NK-92 treated with Interleukin-12 subunit alpha and Interleukin-12 subunit beta, amount 100 ng/mL, for 24 hours (cell line): ENCODE data around the gene COL27A1.

ENCODE experiments used
- DNase-seq: peaks from one replicate; lab custom pipeline; 2025; lab: John Stamatoyannopoulos, UW

COL27A1 gene

DNA sequence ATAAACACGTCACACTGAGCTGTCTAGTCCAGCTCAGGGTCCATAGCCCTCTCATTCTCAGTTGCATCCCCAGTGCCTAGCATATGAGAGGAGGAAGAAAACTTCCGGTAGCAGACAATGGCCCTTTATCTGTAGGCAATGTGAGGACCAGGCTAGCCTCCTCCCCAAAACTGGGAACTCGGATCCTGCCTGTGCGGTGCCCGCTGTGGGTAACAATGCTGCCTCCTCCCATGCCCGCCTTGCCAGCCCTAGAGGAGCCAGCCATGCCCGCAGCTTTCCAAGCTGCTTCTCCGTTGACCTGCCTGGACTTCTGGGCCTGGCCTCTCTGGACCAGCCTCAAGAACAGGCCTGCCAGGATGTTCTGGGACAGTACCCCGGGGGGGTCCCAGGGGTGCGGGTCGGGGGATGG, 93.0 kb downstream of the COL27A1 start:
- DNase-seq = no peak

GRCh38 chr9:114249424-114250234, 94.3 kb downstream of the COL27A1 start:
- no peak for DNase-seq

DNA sequence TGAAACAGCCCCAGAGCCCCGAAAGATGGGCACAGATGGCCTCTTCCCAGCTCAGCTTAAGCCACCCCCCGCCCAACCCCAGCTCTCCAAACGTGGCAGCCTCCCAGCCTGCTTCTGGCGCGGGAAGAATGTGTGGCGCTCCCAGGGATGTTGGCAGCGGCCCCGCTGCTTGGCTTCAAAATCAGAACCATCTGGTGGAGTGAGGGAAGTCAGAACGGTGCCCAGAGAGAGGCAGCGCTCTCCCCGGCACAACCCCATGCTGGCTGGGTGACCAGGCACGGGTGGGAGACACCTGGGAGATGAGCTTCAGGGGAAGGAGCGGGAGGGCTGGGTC, 94.9 kb downstream of the COL27A1 start:
- no peak for DNase-seq

DNA sequence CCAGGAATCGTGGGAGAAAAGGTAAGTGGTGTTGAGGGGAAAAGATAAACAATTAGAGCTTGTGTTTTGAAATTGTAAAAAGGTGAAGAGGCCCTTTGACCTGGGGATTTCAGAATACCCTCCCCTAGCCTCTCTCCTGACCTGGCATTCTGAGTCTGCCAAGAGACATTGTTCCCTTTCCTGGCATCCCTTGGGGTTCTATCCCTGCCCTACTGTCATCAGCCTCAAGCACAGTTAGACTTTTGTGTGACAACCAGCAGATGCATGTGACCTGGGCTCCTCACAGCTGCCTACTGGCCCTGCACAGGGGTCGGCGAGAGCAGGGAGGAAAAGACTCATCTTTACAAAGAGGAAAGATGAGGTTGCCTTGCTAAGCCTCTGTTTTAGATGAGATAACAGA, 95.3 kb downstream of the COL27A1 start:
- DNase-seq = no peak

DNA sequence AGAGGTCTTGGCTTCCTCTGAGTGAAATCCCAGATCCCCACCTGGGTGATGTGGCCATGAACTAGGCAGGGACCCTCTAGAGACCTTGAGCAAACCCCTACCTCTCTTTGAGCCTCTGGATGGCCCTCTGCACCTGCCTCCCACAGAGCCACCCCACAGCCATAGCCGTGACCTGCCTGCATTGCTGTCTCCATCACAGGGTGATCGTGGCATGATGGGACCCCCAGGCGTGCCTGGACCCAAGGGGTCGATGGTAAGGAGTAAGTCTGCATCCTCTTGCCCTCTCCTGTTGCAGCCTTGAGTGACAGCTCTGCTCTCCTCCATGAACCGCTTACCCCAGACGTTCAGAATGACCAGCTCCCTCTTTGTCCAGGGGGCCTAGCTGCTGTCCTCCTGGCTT, 97.1 kb downstream of the COL27A1 start:
- no peak for DNase-seq

DNA sequence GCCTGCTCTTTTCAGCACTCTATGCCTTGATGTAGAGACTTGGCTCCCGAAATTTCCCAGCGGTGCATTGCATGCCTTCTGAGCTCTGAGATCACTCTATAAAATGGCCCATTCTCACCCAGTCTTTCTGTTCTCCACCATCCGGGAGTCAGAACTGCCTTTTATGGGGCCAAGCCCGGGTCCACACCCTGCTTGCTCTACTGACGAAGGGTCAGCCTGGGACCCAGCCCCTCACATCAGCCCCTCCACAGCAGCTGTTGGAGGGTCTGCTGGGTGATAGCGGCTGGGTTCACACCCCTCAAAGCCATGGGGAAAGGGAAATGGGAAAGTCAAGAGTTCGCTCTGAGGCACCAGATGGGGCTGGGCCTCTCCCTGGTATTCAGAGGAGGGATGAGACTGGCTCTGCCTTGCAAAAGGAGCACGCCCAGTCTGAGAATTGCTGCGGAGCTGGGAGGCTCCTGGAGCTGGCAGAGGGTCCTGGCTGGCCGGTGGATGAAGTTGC, 101.5 kb downstream of the COL27A1 start:
- DNase-seq = no peak

GRCh38 chr9:114258218-114258617, 102.9 kb downstream of the COL27A1 start:
- no peak for DNase-seq

- DNase-seq = no peak
Observed at GRCh38 chr9:114258866-114259797, 103.8 kb downstream of the COL27A1 start.

DNA sequence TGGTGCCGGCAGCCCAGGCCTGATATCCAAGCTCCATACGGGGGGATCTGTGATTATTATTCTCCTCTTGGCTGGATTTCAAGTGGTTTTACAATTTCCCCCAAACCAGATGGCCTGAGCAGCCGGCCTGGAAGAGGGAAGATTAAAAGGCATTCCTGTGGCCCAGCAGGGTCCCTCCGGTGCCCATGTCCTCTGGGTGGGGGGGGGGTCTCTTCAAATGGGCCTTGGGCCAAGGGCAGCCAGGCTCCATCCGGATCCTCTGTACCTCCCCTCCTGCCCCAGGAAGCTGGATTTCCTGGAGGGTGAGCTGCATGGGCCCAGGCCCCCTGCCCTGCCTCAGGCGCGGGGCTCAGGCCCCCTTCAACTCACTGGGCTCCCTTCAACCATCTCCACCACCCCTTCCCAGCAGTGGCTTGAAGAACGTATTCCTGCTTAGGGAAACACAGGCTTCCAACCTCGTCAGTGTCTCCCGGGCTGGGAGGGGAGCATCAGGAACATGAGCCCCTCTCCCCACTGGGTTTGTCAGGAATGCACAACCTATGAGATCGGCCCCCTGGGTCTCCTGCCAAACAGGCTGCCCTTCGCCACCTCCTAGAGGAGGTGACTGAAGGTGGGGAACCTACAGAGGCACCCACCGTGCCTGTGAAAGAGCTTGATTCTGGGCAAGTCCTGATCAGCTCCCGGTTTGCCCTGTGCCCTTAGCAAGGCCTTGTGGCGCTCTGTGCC, 104.6 kb downstream of the COL27A1 start:
- DNase-seq = no peak

DNA sequence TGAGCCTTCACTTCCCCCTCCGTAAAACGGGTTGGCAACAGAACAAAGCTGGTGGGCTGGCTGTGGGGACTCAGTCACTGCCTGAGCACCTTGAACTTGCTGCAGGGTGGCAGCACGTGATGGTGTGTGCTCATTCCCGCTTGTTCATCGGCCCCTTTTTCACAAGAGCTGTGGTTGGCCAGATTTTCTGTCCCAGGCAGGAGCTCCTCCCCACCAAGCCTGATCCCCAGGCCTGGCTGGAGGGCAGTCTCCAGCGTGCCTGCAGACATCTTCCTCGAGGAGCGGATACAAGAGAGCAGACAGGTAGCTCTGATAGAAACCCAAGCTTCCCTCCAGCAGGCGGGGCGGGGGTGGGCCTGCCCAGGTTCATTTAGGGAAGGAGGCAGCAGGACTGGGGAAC, 105.7 kb downstream of the COL27A1 start:
- DNase-seq = no peak

GRCh38 chr9:114261987-114262386, 106.7 kb downstream of the COL27A1 start:
- DNase-seq = no peak

DNA sequence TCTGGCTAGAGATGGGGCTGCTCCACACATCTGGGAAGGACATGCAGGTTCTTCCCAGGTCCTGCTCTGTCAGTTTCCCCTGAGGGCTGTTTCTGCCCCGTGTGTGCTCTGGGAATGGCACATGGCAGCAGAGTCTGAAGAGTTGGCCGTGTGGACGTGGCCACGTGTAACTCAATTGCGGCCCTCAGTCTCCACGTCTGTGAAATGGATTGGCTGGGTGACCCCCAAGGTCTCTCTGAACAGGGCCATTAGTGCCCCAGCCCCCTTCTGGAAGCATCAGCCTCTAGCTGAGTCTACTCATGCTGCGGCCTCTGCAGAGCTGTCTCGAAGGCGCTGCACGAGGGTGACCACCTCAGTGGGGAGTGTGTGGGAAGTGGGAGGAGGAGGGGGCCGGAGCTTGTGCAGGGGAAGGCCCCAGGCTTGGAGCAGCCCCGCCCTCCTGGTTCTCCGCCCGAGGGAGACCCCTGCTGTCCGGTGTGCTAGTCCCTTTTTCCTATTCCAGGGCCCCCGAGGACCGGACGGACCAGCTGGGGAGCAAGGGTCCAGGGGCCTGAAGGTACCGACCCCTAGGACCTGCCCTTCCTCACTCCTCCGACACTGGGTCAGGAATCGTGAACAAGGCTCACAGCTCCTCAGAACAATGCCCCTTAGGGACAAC, 108.6 kb downstream of the COL27A1 start:
- DNase-seq = no peak

DNA sequence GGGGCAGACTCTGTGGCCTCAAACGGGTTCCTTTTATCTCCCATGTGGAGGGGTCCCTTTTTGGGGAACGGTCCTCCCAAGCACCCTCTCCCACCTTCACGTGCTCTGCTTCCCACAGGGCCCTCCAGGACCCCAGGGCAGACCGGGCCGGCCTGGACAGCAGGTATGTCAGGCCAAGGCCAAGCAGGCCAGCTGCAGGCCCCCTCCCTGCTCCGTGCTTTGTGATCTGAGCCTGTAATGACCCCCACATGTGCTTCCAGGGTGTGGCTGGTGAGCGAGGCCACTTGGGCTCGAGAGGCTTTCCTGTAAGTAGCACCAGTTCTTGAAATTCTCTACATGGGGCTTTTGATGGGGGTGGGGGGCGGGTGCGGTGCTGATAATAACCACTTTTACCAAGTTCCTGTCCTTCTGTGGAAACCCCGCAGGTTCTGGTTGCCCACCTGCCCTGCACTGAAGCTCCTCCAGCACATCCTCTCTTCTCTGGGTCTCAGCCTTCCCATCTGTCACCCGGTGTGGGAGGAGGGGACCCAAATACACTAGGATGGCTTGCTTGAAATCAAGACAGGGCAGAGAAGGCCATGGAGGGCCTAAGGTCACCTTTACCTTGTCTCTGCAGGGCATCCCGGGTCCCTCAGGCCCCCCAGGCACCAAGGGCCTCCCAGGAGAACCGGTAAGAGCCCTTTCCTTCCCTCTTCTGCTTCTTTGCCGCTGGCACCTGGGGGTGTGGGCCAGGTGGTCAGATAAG, 109.6 kb downstream of the COL27A1 start:
- no peak for DNase-seq

- no peak for DNase-seq
Observed at GRCh38 chr9:114266969-114267368, 111.6 kb downstream of the COL27A1 start.

- no peak for DNase-seq
Observed at GRCh38 chr9:114269023-114269422, 113.7 kb downstream of the COL27A1 start.

- no peak for DNase-seq
Observed at GRCh38 chr9:114270120-114270975, 115.0 kb downstream of the COL27A1 start.

DNA sequence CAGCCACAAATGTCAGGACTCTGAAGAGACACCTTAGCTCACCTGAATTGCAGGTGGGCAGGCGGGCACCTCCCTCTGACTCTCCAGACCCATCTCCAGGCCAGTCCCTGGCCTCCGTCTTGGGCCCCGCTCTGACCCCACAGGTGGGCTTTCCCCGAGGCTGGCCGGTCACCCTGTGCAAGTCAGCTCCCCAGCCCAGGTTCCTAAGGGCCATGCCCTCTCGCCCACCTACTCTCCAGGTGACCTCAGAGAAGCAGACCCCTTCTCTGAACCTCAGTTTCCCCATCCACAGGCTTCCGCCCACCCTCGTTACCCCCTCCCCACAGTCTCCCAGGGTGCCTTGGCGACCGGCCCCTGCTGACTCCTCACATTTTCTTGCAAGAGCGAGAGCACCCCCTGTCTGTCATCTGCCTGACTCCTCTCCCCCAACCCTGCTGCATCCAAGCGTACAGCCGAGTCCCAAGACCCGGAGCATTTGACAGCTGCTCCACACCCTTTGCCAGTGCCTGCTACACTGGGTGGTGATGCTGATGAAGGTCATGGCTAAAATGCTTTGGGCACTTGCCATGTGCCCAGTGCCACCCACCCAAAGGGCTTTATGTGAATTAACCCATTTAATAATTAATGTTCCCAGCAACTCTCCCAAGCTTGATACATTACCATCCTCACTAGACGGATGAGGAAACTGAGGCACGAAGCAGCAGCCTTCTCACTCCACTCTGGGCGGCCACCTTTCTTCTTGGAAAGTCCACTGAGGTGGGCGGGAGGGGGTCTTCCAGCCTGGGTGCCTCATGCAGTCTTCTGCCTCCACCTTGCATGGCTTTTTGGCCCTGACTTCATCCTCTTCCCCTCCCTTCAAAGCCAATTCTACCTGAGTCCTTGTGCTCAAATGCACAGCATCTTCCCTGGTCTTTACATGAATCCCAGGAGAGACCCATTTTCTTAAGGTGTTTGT, 116.5 kb downstream of the COL27A1 start:
- DNase-seq = no peak

- no peak for DNase-seq
Observed at GRCh38 chr9:114272739-114273431, 117.5 kb downstream of the COL27A1 start.
